Bronchial epithelial cell (primary cell): Measurements from ENCODE around the gene CUZD1. TPM values are rescaled to one million over a fixed set of nuclear protein-coding genes. Genes with fewer than 3 reads are reported as not detected.

Experiments used
- DNase-seq: peaks from one replicate; pipeline ENCODE4 v3.0.0-alpha.2; 2010; ENCODE audit warnings: low read depth
- FAIRE-seq: peaks from 2 replicates; lab custom pipeline; 2011; peaks lifted over from hg19 to GRCh38; lab: Jason Lieb, UNC
- H3K27me3 ChIP-seq: 2 replicates; pipeline ENCODE4 v1.5.1; 2011; ENCODE audit warnings: low read length; ENCODE audit not compliant: control insufficient read depth, insufficient read depth
- H3K36me3 ChIP-seq: 2 replicates; pipeline ENCODE4 v1.5.1; 2011; ENCODE audit warnings: low read length; ENCODE audit not compliant: control insufficient read depth, insufficient read depth
- H3K4me3 ChIP-seq: 2 replicates; pipeline ENCODE4 v1.5.1; 2011; ENCODE audit warnings: mild to moderate bottlenecking, low read depth, low read length, control low read depth
- CTCF ChIP-seq: IDR thresholded peaks from 2 replicates; pipeline ENCODE4 v1.5.1; 2011; ENCODE audit warnings: mild to moderate bottlenecking, moderate library complexity, low read length, control low read depth, inconsistent platforms; ENCODE audit not compliant: insufficient read depth, severe bottlenecking
- total RNA-seq: library from RNA; depleted of rRNA; stranded (reverse); fragments of >200 nt; gene quantifications from 2 replicates; pipeline ENCODE4 v1.2.1, GENCODE V29; 2014

Gene CUZD1
- total RNA-seq, 1 donor from 2014 or later, result 0.79 TPM

DNA sequence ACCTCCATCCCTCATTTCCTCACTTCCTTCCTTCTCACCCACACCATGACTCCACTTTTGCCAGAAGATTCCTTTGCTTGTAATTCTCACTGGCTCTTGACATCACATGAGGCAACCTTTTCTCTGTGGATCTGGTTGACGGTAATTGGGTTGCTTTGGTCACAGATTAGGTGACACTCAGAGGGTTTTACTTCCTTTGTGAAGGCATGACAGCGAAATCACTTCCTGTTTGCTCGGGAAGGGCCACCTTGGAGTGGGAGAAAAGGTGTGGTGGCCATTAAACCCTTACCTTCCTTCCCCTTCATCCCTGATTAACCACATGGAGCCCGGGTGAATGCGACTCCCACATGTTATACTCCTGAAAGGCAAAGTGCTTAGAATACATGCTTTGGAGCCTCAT is 30.2 kb downstream of the CUZD1 start:
- FAIRE-seq, result no peak
- H3K36me3 ChIP-seq, result no peaks in the 10 kb centered on the region
- DNase-seq, result no peak
- peaks cover 4% of the 10 kb centered on the region for H3K27me3 ChIP-seq
- TF ChIP-seq CTCF, result no peak
- no peak overlapping the region for H3K4me3 ChIP-seq

GRCh38 chr10:122814493-122814892 is 31.2 kb downstream of the CUZD1 start:
- Histone ChIP-seq H3K4me3 (no peak overlapping the region), H3K36me3 (no peaks in the 10 kb centered on the region), H3K27me3 (peaks cover 4% of the 10 kb centered on the region)
- peak; percentile 58 for FAIRE-seq
- TF ChIP-seq CTCF, result no peak
- no peak for DNase-seq

GRCh38 chr10:122812751-122813150 is 32.9 kb downstream of the CUZD1 start:
- Histone ChIP-seq H3K4me3 (no peak overlapping the region), H3K36me3 (no peaks in the 10 kb centered on the region), H3K27me3 (no peaks in the 10 kb centered on the region)
- no peak for FAIRE-seq
- TF ChIP-seq CTCF, result no peak
- no peak for DNase-seq

- Histone ChIP-seq H3K27me3 (no peaks in the 10 kb centered on the region), H3K4me3 (no peak overlapping the region), H3K36me3 (no peaks in the 10 kb centered on the region)
- FAIRE-seq (no peak), DNase-seq (no peak)
- no peak for TF ChIP-seq CTCF
Measured at GRCh38 chr10:122802282-122802681, 43.4 kb downstream of the CUZD1 start.

DNA sequence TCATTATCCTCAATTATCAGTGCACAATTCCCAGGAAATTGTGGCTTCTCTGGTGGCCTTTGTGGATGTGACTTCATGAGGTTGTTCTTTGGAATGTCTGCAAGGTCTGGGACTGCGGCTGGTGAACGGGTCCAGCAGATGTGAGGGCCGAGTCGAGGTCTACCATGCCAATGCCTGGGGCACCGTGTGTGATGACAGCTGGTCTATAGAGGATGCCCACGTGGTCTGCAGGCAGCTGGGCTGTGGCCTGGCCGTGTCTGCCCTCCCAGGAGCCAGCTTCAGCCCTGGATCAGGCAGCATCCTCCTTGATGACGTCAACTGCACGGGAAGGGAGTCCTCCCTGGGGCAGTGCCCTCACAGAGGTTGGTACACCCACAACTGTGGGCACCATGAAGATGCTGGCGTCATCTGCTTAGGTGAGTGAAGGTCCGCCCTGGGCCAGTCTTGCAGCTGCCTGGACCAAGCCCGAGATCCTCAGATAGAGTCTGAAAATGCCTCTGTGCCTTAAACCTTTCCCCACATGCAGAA is 46.9 kb downstream of the CUZD1 start:
- no peaks in the 10 kb centered on the region for H3K27me3 ChIP-seq
- FAIRE-seq, result no peak
- no peaks in the 10 kb centered on the region for H3K36me3 ChIP-seq
- DNase-seq, result no peak
- TF ChIP-seq CTCF, result no peak
- no peak overlapping the region for H3K4me3 ChIP-seq

DNA sequence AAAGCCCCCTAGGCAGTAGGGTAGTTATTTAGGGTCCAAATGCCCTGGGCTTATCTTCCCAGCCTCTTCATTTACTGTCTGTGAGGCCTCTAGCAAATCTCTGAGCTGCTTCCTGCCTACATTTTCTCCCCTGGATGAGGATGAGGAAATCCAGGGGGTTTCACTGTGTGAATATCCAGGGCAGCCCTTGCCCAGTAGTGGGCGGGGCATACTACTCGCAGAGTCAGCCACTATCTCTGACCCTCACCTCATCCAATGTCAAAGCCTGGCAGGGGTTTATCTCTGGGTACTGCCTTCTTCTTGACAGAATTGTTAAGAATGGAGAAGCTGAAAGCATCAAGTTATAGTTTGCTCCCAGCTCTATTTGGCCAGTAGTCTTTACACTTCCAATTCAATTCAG is 48.9 kb downstream of the CUZD1 start:
- Histone ChIP-seq H3K36me3 (no peaks in the 10 kb centered on the region), H3K27me3 (no peaks in the 10 kb centered on the region), H3K4me3 (no peak overlapping the region)
- no peak for TF ChIP-seq CTCF
- no peak for DNase-seq
- FAIRE-seq, result no peak
